Measurements from ENCODE around the gene KIF19.
"Not testable (repeated sequence)": the region's sequence is repeated elsewhere in the genome, so short reads cannot be mapped to it uniquely, and the experiment has no call there.

KIF19 gene

DNA sequence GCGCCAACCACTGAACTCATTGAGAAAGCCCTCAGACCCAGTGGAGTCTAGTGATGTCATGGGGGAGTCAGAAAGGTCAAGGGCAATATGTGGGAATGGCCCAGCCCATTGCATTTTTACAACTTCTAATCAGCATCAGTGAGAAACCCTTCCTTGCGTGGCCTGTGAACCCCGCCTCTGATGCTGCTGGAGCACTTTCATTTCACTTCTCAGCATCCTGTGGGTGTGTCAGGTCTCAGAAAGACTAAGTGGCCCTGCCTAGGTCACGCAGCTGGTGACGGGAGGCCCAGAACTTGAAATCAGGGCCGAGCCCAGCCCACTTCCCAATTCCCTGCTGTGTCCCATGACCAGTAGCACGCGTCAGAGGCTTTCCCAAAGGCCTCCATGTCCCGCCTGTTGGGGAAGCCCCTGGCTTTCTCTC is 45.9 kb upstream of the KIF19 start:
- Histone ChIP-seq H3K9ac (ENCODE audit: low read depth, low read length) (no peak overlapping the region), H3K36me3 (ENCODE audit: insufficient read depth, low read length) (no peaks in the 10 kb centered on the region), H3K4me1 (ENCODE audit: insufficient read depth, low read length) (no peaks in the 10 kb centered on the region), H2AFZ (ENCODE audit: low read depth, low read length) (no peak overlapping the region), H3K4me3 (ENCODE audit: low read depth in 1 of 2, low read length in 2 of 2) (no peak overlapping the region), H3K4me2 (ENCODE audit: insufficient read depth, low read length) (no peak overlapping the region), H4K20me1 (ENCODE audit: insufficient read depth, low read length) (no peaks in the 10 kb centered on the region), H3K27me3 (ENCODE audit: insufficient read depth, low read length, poor library complexity) (peaks cover 7% of the 10 kb centered on the region), H3K9me3 (ENCODE audit: insufficient read depth, low read length, severe bottlenecking) (no peaks in the 10 kb centered on the region), H3K79me2 (ENCODE audit: insufficient read depth, low read length) (no peaks in the 10 kb centered on the region), H3K27ac (ENCODE audit: low read length) (no peak overlapping the region)
- DNase-seq (no peak), ATAC-seq (ENCODE audit: insufficient read depth, low read depth) (no peak)
- TF ChIP-seq, protein P1, sequence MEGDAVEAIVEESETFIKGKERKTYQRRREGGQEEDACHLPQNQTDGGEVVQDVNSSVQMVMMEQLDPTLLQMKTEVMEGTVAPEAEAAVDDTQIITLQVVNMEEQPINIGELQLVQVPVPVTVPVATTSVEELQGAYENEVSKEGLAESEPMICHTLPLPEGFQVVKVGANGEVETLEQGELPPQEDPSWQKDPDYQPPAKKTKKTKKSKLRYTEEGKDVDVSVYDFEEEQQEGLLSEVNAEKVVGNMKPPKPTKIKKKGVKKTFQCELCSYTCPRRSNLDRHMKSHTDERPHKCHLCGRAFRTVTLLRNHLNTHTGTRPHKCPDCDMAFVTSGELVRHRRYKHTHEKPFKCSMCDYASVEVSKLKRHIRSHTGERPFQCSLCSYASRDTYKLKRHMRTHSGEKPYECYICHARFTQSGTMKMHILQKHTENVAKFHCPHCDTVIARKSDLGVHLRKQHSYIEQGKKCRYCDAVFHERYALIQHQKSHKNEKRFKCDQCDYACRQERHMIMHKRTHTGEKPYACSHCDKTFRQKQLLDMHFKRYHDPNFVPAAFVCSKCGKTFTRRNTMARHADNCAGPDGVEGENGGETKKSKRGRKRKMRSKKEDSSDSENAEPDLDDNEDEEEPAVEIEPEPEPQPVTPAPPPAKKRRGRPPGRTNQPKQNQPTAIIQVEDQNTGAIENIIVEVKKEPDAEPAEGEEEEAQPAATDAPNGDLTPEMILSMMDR (IDR thresholded peaks at IDR 0.05; ENCODE audit: borderline replicate concordance, extremely low read depth, low read length, poor library complexity, severe bottlenecking) = no peak

DNA sequence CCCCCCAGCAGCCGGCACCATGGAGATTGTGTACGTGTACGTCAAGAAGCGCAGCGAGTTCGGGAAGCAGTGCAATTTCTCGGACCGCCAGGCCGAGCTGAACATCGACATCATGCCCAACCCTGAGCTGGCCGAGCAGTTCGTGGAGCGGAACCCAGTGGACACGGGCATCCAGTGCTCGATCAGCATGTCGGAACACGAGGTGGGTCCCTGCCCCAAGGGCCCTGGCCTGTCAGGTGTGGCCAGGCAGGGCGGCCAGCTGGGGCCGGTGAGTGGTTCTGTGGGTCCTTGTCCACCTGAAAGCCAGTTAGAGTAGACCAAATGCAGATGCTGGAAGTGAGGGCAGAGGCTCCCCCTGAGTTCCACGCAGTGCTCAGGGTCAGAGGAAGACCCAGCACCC is 44.2 kb upstream of the KIF19 start:
- Histone ChIP-seq H3K79me2 (ENCODE audit: insufficient read depth, low read length) (no peaks in the 10 kb centered on the region), H3K9ac (ENCODE audit: low read depth, low read length) (no peak overlapping the region), H3K4me3 (ENCODE audit: low read depth in 1 of 2, low read length in 2 of 2) (no peak overlapping the region), H3K27ac (ENCODE audit: low read length) (no peak overlapping the region), H3K9me3 (ENCODE audit: insufficient read depth, low read length, severe bottlenecking) (no peaks in the 10 kb centered on the region), H4K20me1 (ENCODE audit: insufficient read depth, low read length) (no peaks in the 10 kb centered on the region), H3K27me3 (ENCODE audit: insufficient read depth, low read length, poor library complexity) (peaks cover 6% of the 10 kb centered on the region), H3K36me3 (ENCODE audit: insufficient read depth, low read length) (no peaks in the 10 kb centered on the region), H3K4me1 (ENCODE audit: insufficient read depth, low read length) (no peaks in the 10 kb centered on the region), H3K4me2 (ENCODE audit: insufficient read depth, low read length) (no peak overlapping the region), H2AFZ (ENCODE audit: low read depth, low read length) (no peak overlapping the region)
- TF ChIP-seq EZH2 (IDR thresholded peaks at IDR 0.05; ENCODE audit: borderline replicate concordance, low read depth, low read length, severe bottlenecking) = no peak
- ATAC-seq (ENCODE audit: insufficient read depth, low read depth) (no peak), DNase-seq (no peak)

DNA sequence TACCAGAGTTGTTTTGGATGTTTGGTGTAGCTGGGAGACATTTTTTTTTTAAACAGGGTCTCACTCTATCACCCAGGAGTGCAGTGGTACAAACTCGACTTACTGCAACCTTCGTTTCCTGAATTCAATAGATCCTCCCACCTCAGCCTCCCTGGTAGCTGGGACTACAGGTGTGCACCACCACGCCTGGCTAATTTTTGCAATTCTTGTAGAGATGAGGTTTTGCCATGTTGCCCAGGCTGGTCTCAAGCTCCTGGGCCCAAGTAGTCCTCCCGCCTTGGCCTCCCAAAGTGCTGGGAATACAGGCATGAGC is 43.8 kb upstream of the KIF19 start:
- H3K36me3 ChIP-seq (ENCODE audit: insufficient read depth, low read length); ATAC-seq (ENCODE audit: insufficient read depth, low read depth); H3K27ac ChIP-seq (ENCODE audit: low read length); H3K27me3 ChIP-seq (ENCODE audit: insufficient read depth, low read length, poor library complexity); H3K9me3 ChIP-seq (ENCODE audit: insufficient read depth, low read length, severe bottlenecking); H3K4me1 ChIP-seq (ENCODE audit: insufficient read depth, low read length); H4K20me1 ChIP-seq (ENCODE audit: insufficient read depth, low read length); H3K79me2 ChIP-seq (ENCODE audit: insufficient read depth, low read length); H3K4me2 ChIP-seq (ENCODE audit: insufficient read depth, low read length); H3K4me3 ChIP-seq (ENCODE audit: low read depth in 1 of 2, low read length in 2 of 2); H3K9ac ChIP-seq (ENCODE audit: low read depth, low read length); H2AFZ ChIP-seq (ENCODE audit: low read depth, low read length); DNase-seq: not testable (repeated sequence)

DNA sequence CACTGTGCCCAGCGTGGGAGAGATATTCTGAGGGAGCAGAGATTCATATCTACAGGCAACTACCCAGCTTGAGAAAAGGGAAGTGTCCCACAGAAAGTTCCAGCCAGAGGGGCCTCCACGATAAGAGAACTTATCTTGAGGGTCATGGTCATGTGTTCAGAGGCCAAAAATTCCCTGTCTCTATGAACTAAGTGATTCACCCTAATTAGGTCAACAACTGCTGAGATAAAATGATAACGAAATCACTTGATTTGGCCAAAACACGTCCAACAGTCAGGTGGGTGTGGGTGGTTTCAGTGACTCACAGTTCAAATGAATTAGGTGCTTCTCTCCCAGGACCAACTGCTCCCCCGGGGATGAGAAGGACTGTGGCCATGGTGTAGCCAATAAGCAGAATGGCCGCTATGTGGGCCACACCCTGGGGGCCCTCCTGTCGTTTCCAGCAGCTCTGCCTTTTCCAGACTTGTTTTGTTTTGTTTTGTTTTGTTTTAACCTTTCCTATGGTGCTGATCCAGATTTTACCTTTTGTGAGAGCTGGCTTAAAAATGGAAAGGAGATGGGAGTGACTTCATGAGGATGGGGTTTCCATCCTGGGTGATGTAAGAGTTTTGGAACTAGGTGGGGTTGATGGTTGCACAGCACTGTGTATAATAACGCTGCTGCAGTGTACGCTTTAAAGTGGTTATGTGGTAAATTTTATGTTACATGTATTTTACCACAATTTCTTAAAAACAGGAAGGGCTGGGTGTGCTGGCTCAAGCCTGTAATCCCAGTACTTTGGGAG is 43.2 kb upstream of the KIF19 start:
- H2AFZ ChIP-seq (ENCODE audit: low read depth, low read length) = no peak overlapping the region
- H3K4me3 ChIP-seq (ENCODE audit: low read depth in 1 of 2, low read length in 2 of 2) = no peak overlapping the region
- TF ChIP-seq, protein P1 (IDR thresholded peaks at IDR 0.05; ENCODE audit: borderline replicate concordance, extremely low read depth, low read length, poor library complexity, severe bottlenecking) = no peak
- TF ChIP-seq EZH2 (IDR thresholded peaks at IDR 0.05; ENCODE audit: borderline replicate concordance, low read depth, low read length, severe bottlenecking) = no peak
- DNase-seq (peak; percentile 22), ATAC-seq (ENCODE audit: insufficient read depth, low read depth) (peak; percentile 79)
- no peaks in the 10 kb centered on the region for H3K79me2 ChIP-seq (ENCODE audit: insufficient read depth, low read length)
- peaks cover 6% of the 10 kb centered on the region for H3K27me3 ChIP-seq (ENCODE audit: insufficient read depth, low read length, poor library complexity)
- no peaks in the 10 kb centered on the region for H3K36me3 ChIP-seq (ENCODE audit: insufficient read depth, low read length)
- no peak overlapping the region for H3K27ac ChIP-seq (ENCODE audit: low read length)
- no peak overlapping the region for H3K9ac ChIP-seq (ENCODE audit: low read depth, low read length)
- H4K20me1 ChIP-seq (ENCODE audit: insufficient read depth, low read length) = no peaks in the 10 kb centered on the region
- H3K4me2 ChIP-seq (ENCODE audit: insufficient read depth, low read length) = no peak overlapping the region
- H3K4me1 ChIP-seq (ENCODE audit: insufficient read depth, low read length) = no peaks in the 10 kb centered on the region
- no peaks in the 10 kb centered on the region for H3K9me3 ChIP-seq (ENCODE audit: insufficient read depth, low read length, severe bottlenecking)

All from DND-41 (cell line).